ENCODE results near the gene SEPTIN8. TPM values are rescaled to one million over a fixed set of nuclear protein-coding genes. Genes with fewer than 3 reads are reported as not detected.

SEPTIN8 gene
- total and polyA plus RNA-seq, 2 of the 13 experiments (the other 11 are each of a cell fraction or from before 2014, with no cell fraction given), result 41.4 to 49.9 TPM

DNA sequence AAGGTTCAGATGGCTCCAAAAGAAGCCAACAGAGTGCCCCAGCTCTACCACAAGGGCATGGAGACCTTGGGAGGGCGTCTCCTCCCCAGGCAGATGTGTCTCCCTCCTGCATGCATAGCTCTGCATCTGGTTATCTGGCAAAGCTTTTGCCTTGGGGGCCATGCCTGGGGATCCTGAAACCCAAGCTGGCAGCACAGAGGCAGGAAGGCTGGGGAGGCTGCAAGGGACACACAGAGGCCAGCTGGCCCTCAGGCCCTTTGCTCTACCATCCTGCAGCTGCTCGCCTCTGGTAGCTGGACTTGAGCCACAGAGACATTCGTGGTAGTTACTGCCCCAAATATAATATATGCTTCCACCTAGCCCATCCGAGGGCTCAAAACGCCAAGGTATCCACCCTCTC lies 3.9 kb downstream of the SEPTIN8 start (continued):
- no peak for TF ChIP-seq ARID5B (CRISPR knock-in tag; IDR thresholded peaks at IDR 0.05)

DNA sequence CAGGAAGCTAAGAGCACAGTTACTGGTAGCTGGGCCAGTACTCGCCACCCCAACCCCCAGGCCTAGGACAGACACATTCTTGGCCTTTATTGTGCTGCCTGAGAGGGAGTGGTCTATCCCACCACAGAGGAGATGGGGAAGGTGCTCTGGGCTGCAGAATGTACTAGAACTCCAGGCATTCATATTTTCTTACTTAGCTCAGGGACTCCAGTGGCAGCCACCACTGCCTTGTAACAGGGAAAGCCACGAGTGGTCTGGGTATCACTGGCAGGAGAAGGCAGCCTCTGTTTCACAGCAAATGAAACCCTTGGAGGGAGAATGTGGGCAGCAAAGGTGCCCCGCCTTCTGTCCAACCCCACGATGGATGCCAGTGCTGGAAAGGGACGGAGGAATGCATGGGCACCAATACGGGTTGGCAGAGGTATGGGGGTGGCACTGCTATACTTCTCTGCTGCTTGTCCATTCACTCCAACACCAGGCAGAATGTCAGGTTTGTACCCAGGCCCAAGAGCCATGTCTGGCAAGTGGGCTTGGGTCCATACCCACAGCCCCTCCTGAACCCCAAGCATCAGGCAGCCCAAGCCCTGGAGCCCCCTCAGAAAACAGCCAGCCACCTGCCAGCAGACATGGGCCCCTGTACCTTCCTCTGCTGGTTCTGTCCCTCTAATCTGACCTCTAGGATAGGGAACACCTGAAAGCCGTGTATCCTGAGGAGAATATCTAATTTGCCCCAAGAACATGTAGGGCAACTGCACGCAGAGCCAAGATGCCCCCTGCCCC lies 4.6 kb downstream of the SEPTIN8 start:
- ATAC-seq (no peak), FAIRE-seq (no peak), DNase-seq (ENCODE audit: low spot score) (no peak)
- WGBS (ENCODE audit: low lambda C conversion rate), result 88% methylated on average over 7 of the region's 8 CpGs
- H3K4me3 ChIP-seq (replicated peaks in 1 of 3; ENCODE audit: insufficient read depth in 1 of 3, low read depth in 2 of 3, low read length in 3 of 3), result no peak overlapping the region
- peak overlapping the region; percentile 47; the same call in 1 of the 2 replicates for H3K4me2 ChIP-seq (ENCODE audit: low read depth, low read length)
- TF ChIP-seq FOXA1 (IDR thresholded peaks at IDR 0.05) (no peak), FOXA1 (CRISPR knock-in tag; IDR thresholded peaks at IDR 0.05) (no peak), TBX2 (CRISPR knock-in tag; IDR thresholded peaks at IDR 0.05; ENCODE audit: borderline replicate concordance) (no peak), ZNF841 (CRISPR knock-in tag; IDR thresholded peaks at IDR 0.05; ENCODE audit: borderline replicate concordance) (no peak), TIGD3 (CRISPR knock-in tag; IDR thresholded peaks at IDR 0.05; ENCODE audit: borderline replicate concordance) (no peak), ZNF496 (CRISPR knock-in tag; IDR thresholded peaks at IDR 0.05; ENCODE audit: insufficient replicate concordance) (no peak), ZNF281 (CRISPR knock-in tag; IDR thresholded peaks at IDR 0.05; ENCODE audit: borderline replicate concordance) (no peak)
- BruUV-seq (replicated peaks), result no TSS peak
- H3K36me3 ChIP-seq (replicated peaks in 1 of 2; ENCODE audit: control insufficient read depth in 1 of 2, insufficient read depth in 2 of 2, low read length in 2 of 2), result peaks cover 0 to 4% of the 10 kb centered on the region in 2 experiments; a peak in 1 of 5 replicates
- intact Hi-C loops (cut with micrococcal nuclease; ENCODE audit: unreplicated experiment), result no loop called here
- in situ Hi-C loops (cut with HindIII; ENCODE audit: extremely low pct_ligation_motif_present, low pct_unique_long_range_greater_than_20kb), result loop anchor here (5.0 kb wide), 1 partner anchor 45 kb away; no protein-coding TSS in a partner anchor
- CTCF ChIA-PET (ENCODE audit: low intra/inter-chr PET ratio, low total read pairs), result no interaction called here
- no peaks in the 10 kb centered on the region for H3K9me3 ChIP-seq (ENCODE audit: low read length)
- H4K20me1 ChIP-seq (ENCODE audit: insufficient read depth, low read length), result no peaks in the 10 kb centered on the region
- H3K27ac ChIP-seq (ENCODE audit: extremely low read length, insufficient read depth, low read length), result peak overlapping the region; percentile 71
- POLR2A ChIA-PET, result interaction anchor here (1.8 kb wide), 1 partner anchor 48 kb away, joined by 6 read pairs; no protein-coding TSS in a partner anchor
- no peak overlapping the region for H2AFZ ChIP-seq (ENCODE audit: low read length)
- H3K4me1 ChIP-seq (ENCODE audit: insufficient read depth, low read length), result peaks cover 57% of the 10 kb centered on the region
- H3K9ac ChIP-seq (ENCODE audit: insufficient read depth, low read depth, low read length), result no peak overlapping the region
- H3K79me2 ChIP-seq (ENCODE audit: insufficient read depth, low read length), result peaks cover 69% of the 10 kb centered on the region
- no peaks in the 10 kb centered on the region for H3K27me3 ChIP-seq (ENCODE audit: control insufficient read depth in 1 of 2, insufficient read depth in 2 of 2, low read length in 2 of 2)

Measured in HepG2 (cell line).